ENCODE data around the gene CBARP.

CBARP gene

DNA sequence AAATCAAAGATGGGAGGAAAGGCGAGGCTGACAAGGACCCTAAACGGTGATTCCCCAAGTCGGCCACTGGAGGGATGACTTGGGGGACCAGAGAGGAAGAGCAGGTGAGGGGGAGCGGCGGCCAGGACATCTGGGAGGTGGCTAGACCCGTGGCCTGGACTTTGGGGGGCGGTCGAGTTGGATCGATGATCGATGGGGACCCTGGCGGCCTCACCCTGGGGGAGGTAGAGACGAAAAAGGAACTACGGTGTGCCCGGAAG is 23.7 kb upstream of the CBARP start:
- TF ChIP-seq, protein P1, sequence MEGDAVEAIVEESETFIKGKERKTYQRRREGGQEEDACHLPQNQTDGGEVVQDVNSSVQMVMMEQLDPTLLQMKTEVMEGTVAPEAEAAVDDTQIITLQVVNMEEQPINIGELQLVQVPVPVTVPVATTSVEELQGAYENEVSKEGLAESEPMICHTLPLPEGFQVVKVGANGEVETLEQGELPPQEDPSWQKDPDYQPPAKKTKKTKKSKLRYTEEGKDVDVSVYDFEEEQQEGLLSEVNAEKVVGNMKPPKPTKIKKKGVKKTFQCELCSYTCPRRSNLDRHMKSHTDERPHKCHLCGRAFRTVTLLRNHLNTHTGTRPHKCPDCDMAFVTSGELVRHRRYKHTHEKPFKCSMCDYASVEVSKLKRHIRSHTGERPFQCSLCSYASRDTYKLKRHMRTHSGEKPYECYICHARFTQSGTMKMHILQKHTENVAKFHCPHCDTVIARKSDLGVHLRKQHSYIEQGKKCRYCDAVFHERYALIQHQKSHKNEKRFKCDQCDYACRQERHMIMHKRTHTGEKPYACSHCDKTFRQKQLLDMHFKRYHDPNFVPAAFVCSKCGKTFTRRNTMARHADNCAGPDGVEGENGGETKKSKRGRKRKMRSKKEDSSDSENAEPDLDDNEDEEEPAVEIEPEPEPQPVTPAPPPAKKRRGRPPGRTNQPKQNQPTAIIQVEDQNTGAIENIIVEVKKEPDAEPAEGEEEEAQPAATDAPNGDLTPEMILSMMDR (IDR thresholded peaks at IDR 0.05; ENCODE audit: insufficient read depth, missing control alignments), result no peak
- DNase-seq (ENCODE audit: insufficient read length, low spot score) (no peak), FAIRE-seq (no peak)

DNA sequence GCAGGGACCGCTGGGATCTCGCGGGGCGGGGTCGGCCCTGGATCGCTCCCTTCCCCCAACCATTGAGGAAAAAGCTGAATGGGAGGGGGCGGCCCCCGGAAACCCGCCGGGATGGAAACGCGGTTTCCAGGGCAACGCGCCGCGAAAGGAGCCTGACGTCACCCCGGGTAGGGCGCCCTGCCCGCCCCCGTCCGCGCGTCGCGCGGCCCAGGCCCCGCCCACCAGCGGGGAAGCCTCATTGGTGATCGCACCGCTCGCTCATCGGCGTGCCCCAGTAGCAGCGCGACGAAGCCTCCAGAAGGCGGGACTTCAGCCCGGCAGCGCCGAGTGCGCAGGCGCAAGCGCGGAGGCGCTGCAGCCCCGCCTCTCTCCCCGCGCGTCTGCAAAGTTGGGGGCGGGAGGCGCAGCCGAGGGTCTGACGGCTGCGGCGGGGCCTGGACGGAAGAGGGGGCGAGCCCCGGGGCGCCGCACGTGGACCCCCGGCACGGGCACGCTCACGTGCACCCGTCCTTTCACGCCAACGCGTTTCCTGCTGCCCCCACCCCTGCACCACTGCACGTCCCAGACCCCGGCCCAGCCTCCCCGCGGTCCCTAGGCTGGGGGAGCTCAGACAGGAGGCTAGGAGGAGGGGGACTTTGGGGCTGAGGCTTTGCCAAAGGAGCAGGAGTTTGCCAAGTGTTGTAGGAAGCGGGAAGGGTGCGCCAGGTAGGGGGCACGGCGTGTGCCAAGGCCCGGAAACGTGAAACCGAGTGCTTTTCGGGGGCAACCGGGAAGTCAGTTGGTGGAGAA is 23.1 kb upstream of the CBARP start:
- no peak for FAIRE-seq
- TF ChIP-seq, protein P1 (IDR thresholded peaks at IDR 0.05; ENCODE audit: insufficient read depth, missing control alignments), result no peak
- DNase-seq (ENCODE audit: insufficient read length, low spot score), result peak; percentile 100

DNA sequence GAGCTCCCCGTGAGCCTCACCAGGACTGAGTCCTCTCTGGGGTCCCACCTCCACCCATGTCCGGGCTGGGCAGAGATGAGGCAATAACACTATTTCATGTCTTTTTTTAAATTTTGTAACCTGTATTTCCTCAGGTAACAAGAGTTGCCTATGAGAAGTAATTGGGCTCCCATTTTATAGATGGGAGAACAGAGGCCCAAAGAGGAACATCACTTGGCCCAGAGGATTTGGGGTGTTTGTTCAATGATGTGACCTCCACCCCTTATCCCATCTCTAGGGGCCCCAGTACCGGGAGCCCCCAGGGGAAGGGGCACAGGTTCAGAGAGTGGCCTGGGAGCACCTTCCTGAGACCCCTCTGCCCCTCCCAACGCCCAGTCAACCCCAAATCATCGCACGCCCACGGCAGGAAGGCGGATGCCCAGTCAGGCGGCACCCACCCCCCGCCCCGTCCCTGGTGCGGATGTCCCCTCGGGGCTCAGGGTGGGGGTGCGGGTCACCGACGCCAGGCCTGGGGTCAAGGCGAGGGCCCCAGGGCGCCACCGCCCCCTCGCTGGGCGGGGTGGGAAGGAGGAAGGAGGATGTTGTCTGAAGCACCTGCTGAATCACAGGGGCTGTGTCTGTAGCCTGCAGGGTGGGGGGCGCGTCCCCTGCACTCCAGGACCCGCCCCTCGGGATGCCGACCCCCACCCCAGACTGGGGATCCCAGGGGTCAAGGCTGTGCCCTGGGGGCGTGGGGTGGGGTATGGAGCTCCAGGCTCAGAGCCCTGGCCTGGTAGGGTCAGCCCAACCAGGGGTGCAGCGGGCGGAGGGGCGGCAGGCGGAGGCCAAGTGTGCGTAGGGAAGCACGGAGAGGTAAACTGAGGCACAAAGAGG is 22.3 kb upstream of the CBARP start:
- FAIRE-seq (no peak), DNase-seq (ENCODE audit: insufficient read length, low spot score) (no peak)
- TF ChIP-seq, protein P1 (IDR thresholded peaks at IDR 0.05; ENCODE audit: insufficient read depth, missing control alignments), result no peak

DNA sequence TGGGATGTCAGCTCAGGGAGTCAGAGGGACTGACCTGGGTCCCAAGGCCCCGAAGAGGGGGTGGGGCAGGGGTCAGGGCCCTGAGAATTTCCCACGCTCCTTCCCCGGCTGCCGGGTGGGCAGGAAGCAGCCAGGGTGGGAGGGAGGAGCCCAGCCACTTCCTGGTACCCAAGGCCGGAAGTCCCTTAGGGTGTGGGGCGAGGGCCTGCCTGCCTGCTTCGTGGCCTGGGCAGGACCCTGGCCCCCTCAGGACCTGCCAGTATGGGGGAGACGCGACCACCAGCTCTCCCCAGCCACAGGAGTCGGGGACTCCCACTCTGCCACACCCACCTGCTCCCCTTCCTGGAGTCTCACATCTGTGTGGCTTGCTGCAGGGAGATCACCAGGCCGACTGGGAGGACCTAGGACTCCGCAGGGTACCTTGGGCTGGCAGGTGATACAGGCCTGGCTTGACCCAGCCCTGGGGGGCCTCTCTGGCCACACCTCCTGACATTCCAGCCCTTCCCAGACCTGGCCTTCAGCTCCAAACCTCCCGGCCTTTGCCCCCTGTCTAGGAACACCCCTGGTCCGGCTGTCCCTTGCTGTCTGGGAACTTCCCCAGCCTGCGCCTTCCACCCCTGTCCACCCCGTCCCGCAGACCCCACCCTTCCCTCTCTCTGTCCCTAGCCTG is 21.5 kb upstream of the CBARP start:
- TF ChIP-seq, protein P1 (IDR thresholded peaks at IDR 0.05; ENCODE audit: insufficient read depth, missing control alignments), result no peak
- FAIRE-seq (no peak), DNase-seq (ENCODE audit: insufficient read length, low spot score) (no peak)

DNA sequence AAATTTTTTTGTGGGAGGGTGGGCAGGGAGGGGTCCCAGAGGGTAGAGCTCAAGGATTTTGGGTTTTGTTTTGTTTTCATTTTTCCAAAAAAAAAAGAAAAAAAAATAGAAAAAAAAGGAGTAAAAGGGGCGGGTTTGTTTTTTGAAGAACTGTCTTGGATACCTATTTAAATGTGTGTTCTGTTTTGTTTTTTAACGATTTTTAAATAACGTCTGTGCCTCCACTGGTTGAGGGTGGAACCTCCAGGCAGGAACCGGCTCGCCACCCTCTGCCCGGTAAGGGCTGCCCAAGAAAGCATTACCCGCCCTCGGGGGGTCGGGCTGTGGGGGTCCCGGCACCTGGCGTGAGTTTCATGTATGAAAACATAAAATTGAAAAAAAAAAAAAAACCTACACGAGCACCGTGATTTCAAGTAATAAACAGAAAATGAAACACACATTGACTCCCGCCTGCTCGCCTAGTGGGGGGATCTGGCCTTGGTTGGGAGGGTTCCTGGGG is 21.0 kb upstream of the CBARP start:
- FAIRE-seq, result no peak
- TF ChIP-seq, protein P1 (IDR thresholded peaks at IDR 0.05; ENCODE audit: insufficient read depth, missing control alignments), result no peak
- no peak for DNase-seq (ENCODE audit: insufficient read length, low spot score)

DNA sequence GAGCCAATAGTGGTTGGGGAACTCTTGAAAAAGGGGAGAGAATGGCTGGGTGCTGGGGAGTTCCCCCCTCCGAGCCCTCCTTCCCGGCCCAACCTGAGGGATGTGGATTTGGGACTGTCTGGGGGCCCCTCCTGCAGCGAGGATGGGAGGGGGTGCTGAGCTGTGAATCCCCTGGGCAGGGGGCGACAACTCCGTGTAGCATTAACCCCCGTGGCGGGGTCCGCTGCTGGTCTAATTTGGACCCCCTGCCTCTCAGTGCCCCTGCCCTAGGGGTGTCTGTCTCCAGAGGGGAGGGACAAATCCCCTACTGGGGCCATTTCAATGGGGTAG is 20.3 kb upstream of the CBARP start:
- FAIRE-seq (no peak), DNase-seq (ENCODE audit: insufficient read length, low spot score) (no peak)
- TF ChIP-seq, protein P1 (IDR thresholded peaks at IDR 0.05; ENCODE audit: insufficient read depth, missing control alignments), result no peak
